Heart right ventricle (tissue), 16 donors: ENCODE results near the gene PABPC1L2B. TPM values are rescaled to one million over a fixed set of nuclear protein-coding genes. Genes with fewer than 3 reads are reported as not detected.
"Not testable (repeated sequence)": the region's sequence is repeated elsewhere in the genome, so short reads cannot be mapped to it uniquely, and the experiment has no call there.

Experiments
- ATAC-seq, 8 donors: fragments of 200-7000 bp; cut with Tn5 transposase; one replicate each; pipeline ENCODE4 v1.9.1; 2020; ENCODE audit warnings: mild to moderate bottlenecking in 8 of 8, moderate library complexity in 8 of 8, moderate number of reproducible peaks in 1 of 8
- DNase-seq, 2 donors: peaks; one replicate each; pipeline ENCODE4 v3.0.0-alpha.2; 2020
- H3K27ac ChIP-seq, 10 donors: fragments of 200-600 bp; sonication (generic) in 2 of 10; one replicate each; pipeline versions ENCODE4 v1.5.0 to v1.8.0; 2020 to 2022; ENCODE audit warnings: mild to moderate bottlenecking in 3 of 10
- H3K27me3 ChIP-seq, 7 donors: fragments of 200-600 bp; one replicate each; pipeline ENCODE4 v1.8.0; 2021 to 2022; ENCODE audit warnings: mild to moderate bottlenecking in 2 of 7
- H3K36me3 ChIP-seq, 9 donors: fragments of 200-600 bp; sonication (generic) in 1 of 9; one replicate each; pipeline versions ENCODE4 v1.5.0 to v1.8.0; 2020 to 2022; ENCODE audit warnings: mild to moderate bottlenecking in 2 of 9
- H3K4me1 ChIP-seq, 9 donors: fragments of 200-600 bp; sonication (generic) in 1 of 9; one replicate each; pipeline versions ENCODE4 v1.5.0 to v1.8.0; 2020 to 2022; ENCODE audit warnings: mild to moderate bottlenecking in 4 of 9
- H3K4me3 ChIP-seq, 10 donors: fragments of 200-600 bp; sonication (generic) in 2 of 10; one replicate each; pipeline versions ENCODE4 v1.5.0 to v1.8.0; 2020 to 2022; ENCODE audit warnings: mild to moderate bottlenecking in 7 of 10, moderate library complexity in 2 of 10
- H3K9me3 ChIP-seq, 11 donors: fragments of 200-600 bp in 10 of 11; sonication (generic) in 2 of 11; one replicate each; pipeline versions ENCODE4 v1.5.0 to v1.8.0; 2013 to 2022; ENCODE audit warnings: mild to moderate bottlenecking in 2 of 11, control low read depth in 1 of 11, moderate library complexity in 1 of 11
- WGBS, 2 donors: extraction: QIAGEN DNeasy Blood & Tissue Kit; methylation state at CpG; one replicate each; pipeline ENCODE4 v1.1.7; 2013; ENCODE audit warnings: inconsistent platforms in 1 of 2; 5-methylcytosine and 5-hydroxymethylcytosine counted together
- intact Hi-C, 10 donors: fragments of 100-400 bp; cut with DNase I; formaldehyde crosslinking; loops; one replicate each; pipeline versions ENCODE4 v1.11.1 to v1.14.2; 2022
- long read RNA-seq, 3 donors: library from polyadenylated mRNA; unstranded; transcript quantifications; one replicate each; pipeline ENCODE4 v2.0.0, GENCODE V29; 2020 to 2021
- polyA plus RNA-seq, 2 donors: library from polyadenylated mRNA; stranded (reverse); fragments of 200-250 nt; gene quantifications; one replicate each; pipeline ENCODE4 v1.2.3, GENCODE V29; 2013
- total RNA-seq, 10 donors: library from RNA; stranded (reverse); fragmentation: NEBNext Ultra II Directional in 3 of 10; extraction: Animal tissue kit (Norgen Biotek cat#: 25700) in 3 of 10; gene quantifications; one replicate each; pipeline versions ENCODE4 v1.2.1 to v1.2.4, GENCODE V29; 2021 to 2023
- TF ChIP-seq, protein P1 (sequence below), 9 donors: fragments of 200-600 bp; sonication (generic) in 2 of 9; IDR thresholded peaks; one replicate each; pipeline versions ENCODE4 v1.5.0 to v1.8.0; 2021 to 2022; ENCODE audit warnings: antibody characterized with exemption in 9 of 9, mild to moderate bottlenecking in 5 of 9, moderate library complexity in 1 of 9
- donor health status: Arrhythmogenic right ventricular cardiomyopathy.
- donor health status: ischemic (EF 13 %, LVEDD 7.1; RV severe dilation, severe dysfunction).
- donor health status: healthy with polysubstance abuse.
- donor health status: DM: no; HTN: yes; CAD: no.
- donor health status: DM: no; HTN: no; CAD: no.
- donor health status: ischemic (EF 25% LVEDD 6.9; RV normal size, moderate dysfunction).
- donor health status: ischemic (EF 25% LVEDD 5.7; RV mildly dilated, moderate dysfunction).
- donor health status: healthy.
- donor health status: DM: yes; HTN: yes; CAD: no.
- donor health status: Ischemic cardiomyopathy.
- donor health status: ischemic (EF 35%, LVEDD 5.7; RV mildly dilated, moderate dysfunction).
- donor health status: nonischemic (EF 11% LVEDD 7.7; RV severe dilation, severe dysfunction).
- donor health status: DM: yes; HTN: yes; CAD: no.
- donor health status: PGD.
- donor health status: ischemic (EF 29% LVEDD 5.4; RV normal size, mild dysfunction).
- donor health status: nonischemic (EF 23%, LVEDD 6.1; RV moderate dilation, normal function).

Gene PABPC1L2B
- total RNA-seq, result not detected
- not detected for polyA plus RNA-seq
- long read RNA-seq, donor 1, result 0 reads
- long read RNA-seq, donor 2, result 0 reads
- long read RNA-seq, donor 3, result 0 reads

DNA sequence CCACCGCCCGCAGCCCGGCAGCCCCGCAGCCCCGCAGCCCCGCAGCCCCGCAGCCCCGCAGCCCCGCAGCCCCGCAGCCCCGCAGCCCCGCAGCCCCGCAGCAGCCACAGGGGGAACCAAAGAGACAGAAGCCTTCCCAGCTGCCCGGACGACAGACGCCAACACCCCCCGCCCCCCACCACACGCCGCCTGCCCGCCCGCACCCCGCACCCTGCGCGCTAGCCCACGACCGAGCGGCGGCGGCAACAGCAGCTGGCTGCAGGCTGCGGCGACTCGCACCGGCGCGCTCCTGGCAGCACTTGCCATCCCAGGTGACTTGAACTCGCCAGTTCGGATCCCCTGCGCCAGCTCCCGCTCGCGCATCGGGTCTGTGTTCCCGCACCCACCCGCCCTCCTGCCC lies at the start of gene PABPC1L2B:
TSS of gene PABPC1L2B (plus strand) at position 207 of the 400 bp plus-strand sequence. CDS start 704 bp downstream, outside the sequence.
- intact Hi-C loops, H3K4me3 ChIP-seq, H3K36me3 ChIP-seq, H3K27ac ChIP-seq, H3K9me3 ChIP-seq, DNase-seq, ATAC-seq, H3K4me1 ChIP-seq: not testable (repeated sequence)
- WGBS, 2 donors, result no CpG with 5 or more reads among the region's 44 CpGs
- peaks cover 0 to 20% (median 0%) of the 10 kb centered on the region in 7 donors for H3K27me3 ChIP-seq

DNA sequence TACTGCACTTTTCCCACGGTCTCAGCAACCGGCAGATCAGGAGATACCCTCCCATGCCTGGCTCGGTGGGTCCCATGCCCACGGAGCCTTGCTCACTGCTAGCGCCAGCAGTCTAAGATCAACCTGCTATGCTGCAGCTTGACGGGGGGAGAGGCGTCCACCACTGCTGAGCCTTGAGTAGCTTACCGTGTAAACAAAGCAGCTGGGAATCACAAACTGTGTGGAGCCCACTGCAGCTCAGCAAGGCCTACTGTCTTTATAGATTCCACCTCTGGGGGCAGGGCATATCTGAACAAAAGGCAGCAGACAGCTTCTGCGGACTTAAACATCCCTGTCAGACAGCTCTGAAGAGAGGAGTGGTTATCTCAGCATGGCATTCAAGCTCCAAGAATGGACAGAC lies 42.8 kb upstream of the PABPC1L2B start:
- H3K27ac ChIP-seq, H3K9me3 ChIP-seq, H3K4me3 ChIP-seq, DNase-seq, H3K36me3 ChIP-seq, H3K27me3 ChIP-seq, ATAC-seq, H3K4me1 ChIP-seq, intact Hi-C loops: not testable (repeated sequence)
- WGBS, 2 donors, result no CpG with 5 or more reads among the region's 9 CpGs

DNA sequence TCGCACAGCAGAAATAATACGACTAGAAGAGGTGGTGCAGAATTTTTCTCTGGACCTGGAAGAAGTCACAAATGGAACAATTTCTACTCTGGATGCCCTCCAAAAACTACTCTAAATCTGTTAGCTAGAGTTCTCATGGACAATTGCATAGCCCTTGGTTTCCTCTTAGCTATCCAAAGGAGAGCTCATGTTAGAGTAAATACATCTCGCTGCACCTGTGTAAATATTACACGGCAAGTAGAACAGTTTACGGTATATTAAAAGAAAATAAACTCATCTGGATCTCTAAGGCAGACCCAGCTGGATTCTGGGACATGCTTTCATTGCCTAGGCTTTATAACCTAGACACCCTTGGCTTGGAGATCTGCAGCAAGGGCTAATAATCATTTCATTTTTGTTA lies 30.9 kb upstream of the PABPC1L2B start:
- intact Hi-C loops, H3K4me1 ChIP-seq, H3K27me3 ChIP-seq, ATAC-seq, H3K36me3 ChIP-seq, H3K9me3 ChIP-seq, H3K4me3 ChIP-seq, DNase-seq, H3K27ac ChIP-seq: not testable (repeated sequence)
- WGBS, 2 donors, result no CpG with 5 or more reads among the region's 5 CpGs

DNA sequence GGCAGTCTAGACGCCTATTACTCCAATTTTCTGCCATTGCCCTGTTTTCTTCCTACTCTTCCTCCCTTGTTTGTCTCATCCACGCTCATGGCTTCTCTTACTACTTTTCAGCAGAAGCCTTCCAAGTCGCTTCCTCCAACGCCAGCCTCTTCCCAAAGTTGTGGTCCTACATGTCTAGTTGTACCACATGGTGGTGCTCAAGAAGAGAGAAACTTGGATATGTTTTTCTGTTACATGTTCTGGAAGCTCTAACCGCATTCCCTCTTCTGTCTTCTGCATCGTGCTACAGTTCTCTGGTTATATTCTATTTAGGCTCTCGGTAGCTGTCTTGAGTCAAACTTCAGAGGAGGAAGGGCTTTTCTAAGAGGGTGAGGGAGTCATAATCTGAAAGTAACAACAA lies 27.9 kb upstream of the PABPC1L2B start:
- DNase-seq, H3K9me3 ChIP-seq, ATAC-seq, H3K27me3 ChIP-seq, H3K36me3 ChIP-seq, H3K4me1 ChIP-seq, intact Hi-C loops, H3K4me3 ChIP-seq, H3K27ac ChIP-seq: not testable (repeated sequence)
- no CpG with 5 or more reads among the region's 7 CpGs for WGBS, 2 donors

DNA sequence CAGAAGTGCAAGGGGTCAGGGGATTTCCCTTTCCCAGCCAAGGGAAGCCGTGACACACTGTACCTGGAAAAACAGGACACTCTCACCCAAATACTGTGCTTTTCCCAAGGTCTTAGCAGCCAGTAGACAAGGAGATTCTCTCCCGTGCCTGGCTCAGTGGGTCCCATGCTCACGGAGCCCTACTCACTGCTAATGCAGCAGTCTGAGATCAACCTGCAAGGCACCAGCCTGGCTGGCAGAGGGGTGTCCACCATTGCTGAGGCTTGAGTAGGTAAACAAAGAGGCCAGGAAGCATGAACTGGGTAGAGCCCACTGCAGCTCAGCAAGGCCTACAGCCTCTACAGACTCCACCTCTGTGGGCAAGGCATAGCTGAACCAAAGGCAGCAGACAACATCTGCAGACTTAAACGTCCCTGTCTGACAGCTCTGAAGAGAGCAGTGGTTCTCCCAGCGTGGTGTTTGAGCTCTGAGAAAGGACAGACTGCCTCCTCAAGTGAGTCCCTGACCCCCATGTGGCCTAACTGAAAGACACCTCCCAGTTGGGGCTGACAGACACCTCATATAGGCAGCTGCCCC lies 21.8 kb upstream of the PABPC1L2B start:
- DNase-seq, H3K4me1 ChIP-seq, H3K27ac ChIP-seq, H3K36me3 ChIP-seq, ATAC-seq, H3K27me3 ChIP-seq, H3K4me3 ChIP-seq, intact Hi-C loops: not testable (repeated sequence)
- peaks cover 0 to 21% (median 0%) of the 10 kb centered on the region in 11 donors for H3K9me3 ChIP-seq
- WGBS, 2 donors, result 62 to 65% methylated on average over 5 of the region's 5 CpGs

DNA sequence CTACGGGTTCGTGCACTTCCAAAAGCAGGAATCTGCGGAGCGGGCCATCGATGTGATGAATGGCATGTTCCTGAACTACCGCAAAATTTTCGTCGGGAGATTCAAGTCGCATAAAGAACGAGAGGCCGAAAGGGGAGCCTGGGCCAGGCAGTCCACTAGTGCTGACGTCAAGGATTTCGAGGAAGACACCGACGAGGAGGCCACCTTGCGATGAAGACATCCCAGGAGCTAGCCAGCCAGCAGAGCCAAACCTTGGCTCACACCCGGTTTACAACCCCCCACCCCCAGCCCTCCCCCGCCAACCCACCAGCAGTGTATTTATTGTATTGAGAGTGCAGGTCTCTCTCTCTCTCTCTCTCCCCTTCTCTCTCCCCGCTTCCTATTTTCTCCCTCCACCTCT lies 1.3 kb downstream of the PABPC1L2B start:
- H3K4me1 ChIP-seq, DNase-seq, H3K36me3 ChIP-seq, H3K27ac ChIP-seq, H3K9me3 ChIP-seq, intact Hi-C loops, H3K4me3 ChIP-seq, ATAC-seq: not testable (repeated sequence)
- peaks cover 0 to 26% (median 0%) of the 10 kb centered on the region in 7 donors for H3K27me3 ChIP-seq
- WGBS, 2 donors, result no CpG with 5 or more reads among the region's 19 CpGs

DNA sequence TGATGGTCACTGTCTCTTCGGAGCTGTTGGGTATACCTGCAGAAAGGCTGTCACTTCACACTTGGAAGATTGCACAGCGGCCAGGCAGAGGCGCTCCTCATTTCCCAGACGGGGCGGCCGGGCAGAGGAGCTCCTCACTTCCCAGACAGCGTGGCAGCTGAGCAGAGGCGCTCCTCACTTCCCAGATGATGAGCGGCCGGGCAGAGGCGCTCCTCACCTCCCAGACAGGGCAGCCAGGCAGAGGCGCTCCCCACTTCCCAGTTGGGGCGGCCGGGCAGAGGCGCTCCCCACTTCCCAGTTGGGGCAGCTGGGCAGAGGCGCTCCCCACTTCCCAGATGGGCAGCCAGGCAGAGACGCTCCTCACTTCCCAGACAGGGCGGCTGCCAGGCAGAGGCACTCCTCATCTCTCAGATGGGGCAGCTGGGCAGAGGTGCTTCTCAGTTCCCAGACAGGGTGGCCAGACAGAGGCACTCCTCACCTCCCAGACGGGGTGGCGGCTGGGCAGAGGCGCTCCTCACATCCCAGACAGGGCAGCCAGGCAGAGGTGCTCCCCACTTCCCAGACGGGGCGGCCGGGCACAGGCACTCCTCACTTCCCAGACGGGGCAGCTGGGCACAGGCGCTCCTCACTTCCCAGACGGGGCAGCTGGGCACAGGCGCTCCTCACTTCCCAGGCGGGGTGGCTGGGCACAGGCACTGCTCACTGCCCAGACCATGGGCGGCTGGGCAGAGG lies 18.8 kb downstream of the PABPC1L2B start:
- Histone ChIP-seq H3K27ac (no peak overlapping the region), H3K27me3 (peaks cover 0 to 5% (median 0%) of the 10 kb centered on the region in 7 donors), H3K4me1 (no peaks in the 10 kb centered on the region), H3K36me3 (no peaks in the 10 kb centered on the region), H3K9me3 (peaks cover 0 to 23% (median 0%) of the 10 kb centered on the region in 11 donors), H3K4me3 (no peak overlapping the region)
- WGBS, 2 donors, result 86 to 87% methylated on average over 19 to 30 of the region's 30 CpGs
- no peak for ATAC-seq
- no peak for DNase-seq
- TF ChIP-seq, protein P1, sequence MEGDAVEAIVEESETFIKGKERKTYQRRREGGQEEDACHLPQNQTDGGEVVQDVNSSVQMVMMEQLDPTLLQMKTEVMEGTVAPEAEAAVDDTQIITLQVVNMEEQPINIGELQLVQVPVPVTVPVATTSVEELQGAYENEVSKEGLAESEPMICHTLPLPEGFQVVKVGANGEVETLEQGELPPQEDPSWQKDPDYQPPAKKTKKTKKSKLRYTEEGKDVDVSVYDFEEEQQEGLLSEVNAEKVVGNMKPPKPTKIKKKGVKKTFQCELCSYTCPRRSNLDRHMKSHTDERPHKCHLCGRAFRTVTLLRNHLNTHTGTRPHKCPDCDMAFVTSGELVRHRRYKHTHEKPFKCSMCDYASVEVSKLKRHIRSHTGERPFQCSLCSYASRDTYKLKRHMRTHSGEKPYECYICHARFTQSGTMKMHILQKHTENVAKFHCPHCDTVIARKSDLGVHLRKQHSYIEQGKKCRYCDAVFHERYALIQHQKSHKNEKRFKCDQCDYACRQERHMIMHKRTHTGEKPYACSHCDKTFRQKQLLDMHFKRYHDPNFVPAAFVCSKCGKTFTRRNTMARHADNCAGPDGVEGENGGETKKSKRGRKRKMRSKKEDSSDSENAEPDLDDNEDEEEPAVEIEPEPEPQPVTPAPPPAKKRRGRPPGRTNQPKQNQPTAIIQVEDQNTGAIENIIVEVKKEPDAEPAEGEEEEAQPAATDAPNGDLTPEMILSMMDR (IDR thresholded peaks at IDR 0.05), result no peak
- intact Hi-C loops, result no loop called here

DNA sequence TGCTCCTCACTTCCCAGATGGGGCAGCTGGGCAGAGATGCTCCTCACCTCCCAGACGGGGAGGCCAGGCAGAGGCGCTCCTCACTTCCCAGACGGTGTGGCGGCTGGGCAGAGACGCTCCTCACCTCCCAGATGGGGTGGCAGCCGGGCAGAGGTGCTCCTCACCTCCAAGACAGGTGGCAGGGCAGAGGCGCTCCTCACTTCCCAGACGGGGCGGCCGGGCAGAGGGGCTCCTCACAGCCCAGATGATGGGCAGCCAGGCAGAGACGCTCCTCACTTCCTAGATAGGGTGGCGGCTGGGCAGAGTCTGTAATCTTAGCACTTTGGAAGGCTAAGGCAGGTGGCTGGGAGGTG lies 19.3 kb downstream of the PABPC1L2B start:
- H3K9me3 ChIP-seq, result peaks cover 0 to 23% (median 0%) of the 10 kb centered on the region in 11 donors
- DNase-seq, intact Hi-C loops, H3K4me1 ChIP-seq, H3K27me3 ChIP-seq, H3K36me3 ChIP-seq, H3K4me3 ChIP-seq, H3K27ac ChIP-seq, ATAC-seq: not testable (repeated sequence)
- WGBS, 2 donors, result 94 to 96% methylated on average over 11 to 12 of the region's 12 CpGs
